GM18526 (cell line): ENCODE measurements around the gene CFAP77.

Source experiments
- POLR2A ChIP-seq: IDR thresholded peaks from 3 replicates; pipeline ENCODE4 v1.6.1; 2011; ENCODE audit not compliant: insufficient read length; ENCODE audit errors: extremely low read depth

Gene CFAP77

DNA sequence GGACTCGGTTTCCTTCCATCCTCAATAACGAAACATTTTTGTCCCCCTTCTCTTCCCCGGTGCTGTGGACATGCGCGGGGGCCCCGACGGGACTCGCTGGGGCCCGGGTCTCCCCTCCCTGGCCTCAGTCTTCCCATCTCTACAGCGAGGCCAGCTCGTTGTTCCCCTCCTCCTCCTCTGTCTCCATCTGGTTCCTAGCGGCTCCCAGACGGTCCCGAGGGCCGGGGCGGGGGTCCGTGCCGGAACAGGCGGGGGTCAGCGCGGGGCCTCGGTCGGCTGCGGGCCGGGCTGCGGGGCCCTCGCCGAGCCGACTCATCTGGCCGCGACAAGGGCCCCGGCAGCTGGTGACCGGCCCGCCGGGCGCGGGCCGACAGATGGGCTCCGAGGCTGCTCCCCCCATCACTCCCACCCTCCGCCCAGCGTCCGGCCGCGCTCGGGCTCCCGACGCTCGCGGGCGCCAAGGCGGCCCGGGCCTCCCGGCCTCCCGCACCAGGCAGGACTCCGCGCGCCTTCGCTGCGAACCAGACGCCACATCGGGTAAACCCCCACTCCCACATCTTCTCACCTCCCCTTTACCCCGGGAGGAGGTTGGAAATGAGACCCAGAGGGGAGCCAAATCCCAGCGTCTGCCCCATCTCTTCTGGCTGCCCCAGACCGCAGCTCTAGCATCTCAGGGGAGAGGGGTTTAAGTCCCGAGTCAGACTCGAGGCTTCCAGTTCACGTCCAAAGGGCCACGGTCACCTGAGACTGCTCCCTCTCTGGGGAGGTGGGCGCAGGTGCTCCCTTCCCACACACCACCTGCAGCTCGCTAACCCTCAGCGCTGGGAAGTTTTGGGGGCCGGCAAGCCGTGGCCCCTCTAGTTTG lies 180.5 kb downstream of the CFAP77 start:
- TF ChIP-seq POLR2A: no peak

DNA sequence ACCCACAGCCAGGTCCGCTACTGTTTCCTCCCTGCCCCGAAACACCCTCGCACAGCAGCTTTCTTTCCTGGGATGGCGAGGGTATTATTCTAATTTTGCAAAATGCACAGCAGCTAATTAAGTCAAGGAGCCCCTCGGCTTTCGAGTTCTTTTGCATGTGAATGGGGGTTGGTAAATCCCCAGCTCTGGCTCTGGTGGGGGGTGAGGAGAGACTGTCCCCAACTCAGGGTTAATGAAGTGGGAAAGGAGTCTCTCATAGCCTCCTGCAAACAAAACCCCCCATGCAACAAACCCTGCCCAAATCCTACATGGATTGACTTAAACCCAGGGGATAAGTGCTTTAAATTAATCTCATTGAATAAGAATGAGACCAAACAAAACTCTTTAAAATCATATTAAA lies 181.2 kb downstream of the CFAP77 start:
- TF ChIP-seq POLR2A: no peak

DNA sequence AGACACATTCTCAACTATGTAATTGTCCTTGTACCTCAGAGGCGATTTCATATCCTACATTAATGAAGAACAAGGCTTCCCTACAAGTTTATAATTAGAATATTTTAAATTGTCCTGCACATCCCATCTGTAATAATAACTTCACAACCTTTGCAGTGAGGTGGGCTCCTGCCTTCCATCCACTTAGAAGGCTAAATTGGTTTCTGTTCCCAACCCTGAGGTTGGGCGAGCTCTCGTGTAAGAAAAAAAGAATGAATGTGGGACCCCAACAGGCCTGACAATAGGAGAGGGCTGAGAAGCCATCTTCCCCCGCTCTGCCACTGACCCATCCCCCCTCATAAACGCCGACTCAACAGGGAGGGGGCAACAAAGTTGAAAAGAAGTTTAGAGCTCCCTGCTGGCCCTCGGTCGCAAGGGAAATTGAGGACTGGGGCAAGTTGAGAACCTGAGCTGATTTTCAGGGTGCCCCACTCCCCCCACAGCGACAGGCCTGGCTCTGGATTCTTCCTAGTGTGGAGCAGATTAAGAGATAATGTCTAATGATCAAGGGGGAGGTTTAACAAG lies 181.8 kb downstream of the CFAP77 start:
- TF ChIP-seq POLR2A: no peak

DNA sequence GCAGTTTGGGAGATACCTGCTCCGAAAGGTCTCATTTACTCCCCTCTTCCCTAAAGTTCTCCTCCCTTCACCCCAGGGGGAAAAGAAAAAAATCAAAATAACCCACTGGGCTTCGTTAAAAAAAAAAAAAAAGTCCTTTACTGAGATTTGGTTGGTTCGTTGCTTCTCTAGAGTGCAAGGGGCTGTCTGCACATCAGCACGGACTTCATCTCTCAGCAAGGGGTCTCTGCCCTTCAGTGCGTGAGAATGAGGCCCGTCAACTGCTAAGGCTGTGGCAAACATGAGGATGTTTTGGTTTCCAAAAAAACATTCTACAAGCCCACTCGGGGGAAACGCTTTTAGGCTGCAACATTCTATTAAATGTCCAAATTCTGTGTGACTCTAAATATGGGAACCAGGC lies 182.4 kb downstream of the CFAP77 start:
- TF ChIP-seq POLR2A: no peak

DNA sequence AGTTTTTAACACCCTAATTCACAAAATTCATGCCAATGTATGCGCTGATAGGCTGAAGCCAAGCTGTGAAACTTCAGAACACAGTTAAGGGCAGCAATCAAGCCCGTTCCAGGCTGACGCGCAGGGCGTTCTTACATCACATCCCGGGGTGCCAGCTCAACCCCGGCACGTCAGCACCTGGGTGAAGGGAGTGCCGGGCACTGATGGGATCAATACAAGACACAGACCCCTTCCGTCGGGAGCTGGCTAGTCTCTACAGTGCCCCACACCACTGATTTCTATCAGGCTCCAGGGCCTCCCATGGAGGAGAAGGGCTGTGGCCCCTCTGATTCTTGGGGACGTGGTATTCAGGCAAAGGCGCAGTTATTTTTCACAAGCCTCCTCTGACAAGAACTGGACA lies 184.4 kb downstream of the CFAP77 start:
- TF ChIP-seq POLR2A: no peak

GRCh38 chr9:132595319-132595718 lies 185.3 kb downstream of the CFAP77 start:
- TF ChIP-seq POLR2A: no peak

DNA sequence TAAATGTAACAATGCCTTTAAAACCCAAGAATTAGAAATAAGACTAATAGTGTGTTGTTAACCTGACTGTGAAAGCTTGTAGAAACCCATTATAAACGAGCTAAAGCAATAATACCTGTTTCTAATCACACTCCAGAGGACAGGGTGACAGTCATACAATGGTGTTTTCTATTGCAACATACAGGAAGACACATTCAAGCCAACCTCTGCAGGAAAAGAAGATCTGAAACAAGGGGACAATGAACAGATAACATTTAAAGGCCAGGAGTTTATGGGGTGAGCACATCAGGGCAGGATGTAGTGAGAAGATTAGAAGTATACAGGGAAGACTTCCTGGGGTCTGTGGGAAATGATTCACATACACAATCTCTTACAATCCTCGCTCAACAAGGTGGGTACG lies 186.2 kb downstream of the CFAP77 start:
- no peak for TF ChIP-seq POLR2A

GRCh38 chr9:132597073-132597775 lies 187.2 kb downstream of the CFAP77 start:
- TF ChIP-seq POLR2A: no peak

DNA sequence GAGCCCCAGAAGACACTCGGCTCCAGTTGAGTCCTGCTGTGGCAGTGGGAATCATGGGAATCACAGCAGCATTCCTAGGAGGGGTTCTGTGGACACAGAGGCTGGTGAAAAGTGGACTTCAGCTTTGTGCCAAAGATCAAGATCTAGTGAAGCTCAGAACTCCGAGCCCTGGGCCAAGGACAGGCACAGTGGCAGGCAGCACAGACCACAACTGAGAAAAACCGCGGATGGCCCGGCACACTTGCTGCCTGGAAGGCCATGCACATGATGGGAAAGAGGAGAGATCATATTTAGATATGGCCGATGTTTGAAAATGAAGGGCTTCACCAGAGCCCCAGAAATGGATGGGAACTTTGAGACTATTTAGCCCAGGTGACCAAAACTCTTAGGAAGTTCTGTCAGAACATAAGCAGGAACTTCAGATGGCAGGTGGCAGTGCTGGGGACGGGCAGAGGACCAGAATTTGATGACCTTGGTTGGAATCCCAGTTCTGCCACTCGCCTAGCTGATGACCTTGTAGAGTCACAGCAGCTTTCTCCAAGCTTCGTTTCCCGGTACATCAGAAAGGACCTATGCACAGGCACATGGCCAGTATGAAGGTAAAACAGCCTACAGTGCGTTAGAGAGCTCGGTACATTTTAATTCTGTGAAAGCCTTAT lies 190.4 kb downstream of the CFAP77 start:
- TF ChIP-seq POLR2A: no peak

GRCh38 chr9:132602207-132602606 lies 192.2 kb downstream of the CFAP77 start:
- no peak for TF ChIP-seq POLR2A

GRCh38 chr9:132605387-132605786 lies 195.4 kb downstream of the CFAP77 start:
- no peak for TF ChIP-seq POLR2A

DNA sequence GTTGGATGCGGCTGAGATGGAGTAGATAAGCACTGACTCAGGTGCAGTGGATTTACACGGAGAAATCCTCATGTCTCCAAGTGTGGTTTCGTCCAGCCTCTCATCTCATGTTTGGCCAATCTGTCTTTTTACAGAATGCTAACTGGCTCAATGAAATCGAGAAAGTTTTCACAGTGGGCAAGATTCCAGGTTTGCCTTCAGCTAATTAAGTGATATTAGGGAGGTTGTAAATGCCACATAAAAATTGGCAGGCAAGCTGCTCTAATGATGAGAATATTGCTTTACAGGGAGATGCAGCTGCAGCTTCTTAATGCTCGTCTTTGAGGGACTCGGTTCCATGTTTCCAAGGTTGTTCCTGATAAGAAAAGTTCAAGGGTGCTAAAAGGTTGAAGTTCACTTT lies 196.1 kb downstream of the CFAP77 start:
- TF ChIP-seq POLR2A: no peak

DNA sequence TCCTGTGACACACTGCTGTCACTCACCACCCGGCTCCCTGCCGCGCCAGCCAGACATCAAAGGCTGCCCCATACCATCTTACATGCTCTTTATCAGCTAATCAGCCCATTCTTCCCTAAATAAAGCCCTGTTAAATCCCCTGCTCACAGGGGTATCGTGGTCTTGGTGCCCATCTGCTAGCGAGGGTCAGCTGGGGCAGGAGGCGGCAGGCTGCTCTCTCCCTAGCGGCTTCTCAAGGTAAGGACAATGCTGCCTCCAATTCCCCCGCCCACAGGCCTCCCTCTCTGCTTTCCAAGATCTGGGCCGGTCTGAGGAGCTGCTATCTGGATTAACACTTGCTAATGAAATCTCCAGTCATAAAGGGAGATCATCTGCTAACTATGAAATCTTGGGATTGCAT lies 199.2 kb downstream of the CFAP77 start:
- no peak for TF ChIP-seq POLR2A

- TF ChIP-seq POLR2A: no peak
Observed at GRCh38 chr9:132609829-132610228, 199.8 kb downstream of the CFAP77 start.

DNA sequence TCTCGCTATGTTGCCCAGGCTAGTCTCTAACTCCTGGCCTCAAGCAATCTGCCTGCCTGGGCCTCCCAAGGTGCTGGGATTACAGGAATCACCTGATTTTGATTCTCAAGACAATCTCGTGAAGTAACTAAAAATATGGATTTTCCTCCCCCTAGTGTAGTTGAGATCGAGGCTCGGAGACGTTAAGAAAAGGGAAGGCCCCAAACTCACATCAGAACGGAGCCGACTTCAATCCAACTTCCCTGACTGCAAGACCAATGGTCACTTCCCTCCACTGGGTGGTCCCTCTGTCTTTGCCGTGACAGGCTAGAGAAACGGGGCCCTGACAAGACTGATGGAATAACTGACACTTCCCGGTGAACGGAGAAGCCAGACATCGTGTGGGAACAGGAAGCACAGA lies 200.7 kb downstream of the CFAP77 start:
- TF ChIP-seq POLR2A: no peak

DNA sequence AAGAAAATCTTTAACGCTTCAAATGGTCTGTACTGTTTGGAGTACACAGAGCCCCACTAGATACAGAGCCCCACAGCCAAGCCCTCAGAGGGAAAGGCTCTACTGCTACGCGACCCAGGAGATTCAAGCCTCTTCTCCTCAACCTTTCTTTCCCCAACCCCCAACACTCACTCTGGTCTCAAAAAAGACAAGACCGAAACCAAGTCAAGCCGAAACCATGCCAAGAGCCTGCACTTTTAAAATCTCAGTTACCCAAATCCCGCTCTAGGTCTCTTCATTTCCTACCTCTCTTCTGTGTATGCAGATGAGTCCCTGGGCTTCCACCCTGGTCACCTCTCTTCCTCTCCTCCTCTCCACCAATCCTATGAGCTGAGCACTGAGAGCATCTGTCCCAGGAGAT lies 204.3 kb downstream of the CFAP77 start:
- no peak for TF ChIP-seq POLR2A

GRCh38 chr9:132615774-132616173 lies 205.8 kb downstream of the CFAP77 start:
- no peak for TF ChIP-seq POLR2A
